HEK293T (cell line): ENCODE measurements around the gene MED29.

Experiments used
- CTCF ChIA-PET: fragments of 350-600 bp; formaldehyde crosslinking; extraction: SDS; loops from one replicate; lab custom pipeline; 2021; ENCODE audit warnings: antibody characterized with exemption, inconsistent platforms; lab: Yijun Ruan, JAX
- POLR2A ChIA-PET: fragments of 350-600 bp; formaldehyde crosslinking; extraction: SDS; loops from one replicate; lab custom pipeline; 2020; ENCODE audit warnings: antibody characterized with exemption, inconsistent platforms; lab: Yijun Ruan, JAX
- DNase-seq: peaks from one replicate; pipeline ENCODE4 v3.0.0; 2012; ENCODE audit warnings: mixed read lengths; ENCODE audit errors: extremely low spot score
- ARNT ChIP-seq: fragments of 450-650 bp; IDR thresholded peaks from 2 replicates; pipeline ENCODE4 v1.6.1; 2017; ENCODE audit warnings: mild to moderate bottlenecking
- BHLHE40 ChIP-seq: fragments of 450-650 bp; IDR thresholded peaks from 2 replicates; pipeline ENCODE4 v1.6.1; 2016; ENCODE audit warnings: mild to moderate bottlenecking, moderate library complexity, borderline replicate concordance
- CTBP1 ChIP-seq: fragments of 450-650 bp; IDR thresholded peaks from 2 replicates; pipeline ENCODE4 v1.6.1; 2016; ENCODE audit warnings: borderline replicate concordance
- ELF4 ChIP-seq: fragments of 450-650 bp; IDR thresholded peaks from 2 replicates; pipeline ENCODE4 v1.6.1; 2017; ENCODE audit warnings: antibody characterized with exemption
- FOXA1 ChIP-seq: fragments of 450-650 bp; IDR thresholded peaks from 2 replicates; pipeline ENCODE4 v1.6.1; 2016; ENCODE audit warnings: mild to moderate bottlenecking
- FOXK2 ChIP-seq: fragments of 450-650 bp; IDR thresholded peaks from 2 replicates; pipeline ENCODE4 v1.6.1; 2016; ENCODE audit warnings: mild to moderate bottlenecking
- FOXM1 ChIP-seq: fragments of 450-650 bp; IDR thresholded peaks from 2 replicates; pipeline ENCODE4 v1.6.1; 2017; ENCODE audit warnings: mild to moderate bottlenecking, borderline replicate concordance
- HDGF ChIP-seq: fragments of 450-650 bp; IDR thresholded peaks from 2 replicates; pipeline ENCODE4 v1.6.1; 2017; ENCODE audit warnings: antibody characterized with exemption, borderline replicate concordance
- L3MBTL2 ChIP-seq: fragments of 450-650 bp; conservative IDR thresholded peaks from 2 replicates; pipeline ENCODE4 v1.6.1; 2016; ENCODE audit warnings: mild to moderate bottlenecking
- LEF1 ChIP-seq: fragments of 450-650 bp; IDR thresholded peaks from 2 replicates; pipeline ENCODE4 v1.6.1; 2017; ENCODE audit warnings: mild to moderate bottlenecking, borderline replicate concordance
- NFRKB ChIP-seq: fragments of 450-650 bp; IDR thresholded peaks from 2 replicates; pipeline ENCODE4 v1.6.1; 2016; ENCODE audit warnings: mild to moderate bottlenecking, moderate library complexity
- SP1 ChIP-seq: fragments of 450-650 bp; IDR thresholded peaks from 2 replicates; pipeline ENCODE4 v1.6.1; 2017
- SUZ12 ChIP-seq: fragments of 450-650 bp; IDR thresholded peaks from 2 replicates; pipeline ENCODE4 v1.6.1; 2016; ENCODE audit warnings: mild to moderate bottlenecking
- TARDBP ChIP-seq: fragments of 450-650 bp; IDR thresholded peaks from 2 replicates; pipeline ENCODE4 v1.6.1; 2016
- ZNF384 ChIP-seq: fragments of 450-650 bp; IDR thresholded peaks from 2 replicates; pipeline ENCODE4 v1.6.1; 2016
- TF ChIP-seq, protein P1 (sequence below): fragments of 450-650 bp; IDR thresholded peaks from 2 replicates; pipeline ENCODE4 v1.6.1; 2016

MED29 gene

DNA sequence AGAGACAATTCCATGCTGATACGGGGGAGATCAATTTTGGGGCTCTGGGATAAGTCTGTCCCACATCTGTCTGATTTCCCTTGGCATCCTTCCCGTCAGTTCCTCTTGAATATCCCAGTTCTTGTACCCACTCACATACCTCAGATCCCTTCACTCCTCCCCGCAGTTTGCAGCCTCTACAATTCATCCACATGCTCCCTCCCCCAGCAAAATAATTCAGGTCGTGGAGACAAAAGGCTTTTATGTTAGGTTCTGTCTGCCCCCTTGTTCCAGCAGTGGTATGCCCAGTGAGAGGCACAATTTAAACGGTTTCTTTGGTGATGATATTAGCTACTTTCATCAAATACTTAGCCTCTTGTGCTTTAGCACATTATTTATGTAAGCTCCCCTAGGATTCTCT, 35.0 kb downstream of the MED29 start:
- POLR2A ChIA-PET = interaction anchor here (0.8 to 2.4 kb wide), 2 partner anchors 10 to 35 kb away, joined by 3 to 52 read pairs; partner anchors contain the start of genes MED29, PAF1 and RPS16
- DNase-seq = no peak
- TF ChIP-seq FOXM1 (no peak), SUZ12 (no peak), CTBP1 (no peak), ARNT (no peak), ZNF384 (no peak), SP1 (no peak), TARDBP (no peak), FOXA1 (no peak), LEF1 (no peak), HDGF (no peak), ELF4 (no peak), BHLHE40 (no peak), NFRKB (no peak), FOXK2 (no peak), L3MBTL2 (no peak)
- TF ChIP-seq, protein P1, sequence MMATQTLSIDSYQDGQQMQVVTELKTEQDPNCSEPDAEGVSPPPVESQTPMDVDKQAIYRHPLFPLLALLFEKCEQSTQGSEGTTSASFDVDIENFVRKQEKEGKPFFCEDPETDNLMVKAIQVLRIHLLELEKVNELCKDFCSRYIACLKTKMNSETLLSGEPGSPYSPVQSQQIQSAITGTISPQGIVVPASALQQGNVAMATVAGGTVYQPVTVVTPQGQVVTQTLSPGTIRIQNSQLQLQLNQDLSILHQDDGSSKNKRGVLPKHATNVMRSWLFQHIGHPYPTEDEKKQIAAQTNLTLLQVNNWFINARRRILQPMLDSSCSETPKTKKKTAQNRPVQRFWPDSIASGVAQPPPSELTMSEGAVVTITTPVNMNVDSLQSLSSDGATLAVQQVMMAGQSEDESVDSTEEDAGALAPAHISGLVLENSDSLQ = no peak

GRCh38 chr19:39427707-39428106, 36.5 kb downstream of the MED29 start:
- ChIA-PET POLR2A (interaction anchor here (0.5 to 2.4 kb wide), 4 partner anchors 8 to 437 kb away, joined by 3 to 52 read pairs (median 3); partner anchors contain the start of genes RPS16, SUPT5H and TIMM50), CTCF (interaction anchor here (1.4 kb wide), 1 partner anchor 13 kb away, joined by 3 read pairs; no protein-coding TSS in a partner anchor)
- no peak for DNase-seq
- no peak for TF ChIP-seq L3MBTL2

More for the DNA sequence above, 35.0 kb downstream of the MED29 start:
- CTCF ChIA-PET = no interaction called here

DNA sequence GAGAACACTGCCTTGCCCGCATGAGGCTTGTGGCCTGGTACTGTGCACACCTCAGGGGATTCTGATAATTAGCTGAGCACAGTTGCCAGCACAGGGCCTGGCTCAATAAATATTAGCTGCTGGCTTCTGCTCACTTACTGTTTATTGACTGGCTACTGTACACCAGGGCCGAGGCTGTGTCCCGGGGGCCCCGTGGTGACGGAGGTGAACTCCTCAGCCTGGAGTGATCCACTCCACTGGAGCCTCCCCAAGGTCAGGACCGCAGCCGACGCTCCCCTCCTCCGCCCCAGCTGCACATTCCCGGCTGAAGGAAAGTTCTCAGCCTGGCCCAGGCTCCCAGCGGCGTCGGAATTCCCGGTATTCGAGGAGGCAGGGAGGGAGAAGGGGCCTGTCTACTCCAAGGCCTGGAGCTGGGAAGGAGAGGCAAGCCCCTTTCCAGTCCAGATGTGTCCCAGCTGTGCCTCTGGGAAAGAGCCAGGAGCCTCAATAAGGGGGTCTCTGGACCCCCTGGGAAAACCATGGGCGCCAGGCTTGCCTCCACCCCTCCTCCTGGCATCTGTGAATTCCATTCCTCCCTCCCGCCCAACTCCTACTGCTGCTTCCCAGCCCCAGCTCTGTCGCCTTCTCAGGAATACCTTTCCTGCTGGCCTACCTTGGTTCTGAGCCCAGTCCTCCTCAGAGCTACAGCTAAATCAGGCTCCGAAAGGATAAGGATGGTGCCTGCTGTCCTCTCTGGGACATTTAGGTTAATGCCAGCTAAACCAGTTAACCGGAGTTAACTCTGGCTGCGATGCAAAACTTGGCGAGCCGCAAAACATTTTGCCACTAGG, 37.3 kb downstream of the MED29 start:
- TF ChIP-seq FOXK2 (no peak), ARNT (no peak), SUZ12 (no peak), FOXM1 (no peak), NFRKB (no peak), LEF1 (no peak), BHLHE40 (no peak), TARDBP (no peak)
- ChIA-PET POLR2A (interaction anchor here (0.8 to 2.4 kb wide), 4 partner anchors 7 to 52 kb away, joined by 3 to 52 read pairs (median 4); partner anchors contain the start of genes MED29, PAF1, RPS16 and TIMM50), CTCF (interaction anchor here (0.6 to 1.4 kb wide), 5 partner anchors 12 to 760 kb away, joined by 3 to 10 read pairs (median 3); partner anchors contain the start of genes EID2B, MRPS12 and SARS2)
- no peak for DNase-seq

GRCh38 chr19:39430675-39431593, 39.8 kb downstream of the MED29 start:
- TF ChIP-seq TARDBP = no peak
- TF ChIP-seq NFRKB = no peak
- TF ChIP-seq, protein P1 = no peak
- TF ChIP-seq ELF4 = no peak
- TF ChIP-seq FOXK2 = no peak
- no peak for TF ChIP-seq FOXM1
- no peak for TF ChIP-seq BHLHE40
- CTCF ChIA-PET = interaction anchor here (1.2 kb wide), 1 partner anchor 33 kb away, joined by 3 read pairs; no protein-coding TSS in a partner anchor
- POLR2A ChIA-PET = no interaction called here
- DNase-seq = no peak

DNA sequence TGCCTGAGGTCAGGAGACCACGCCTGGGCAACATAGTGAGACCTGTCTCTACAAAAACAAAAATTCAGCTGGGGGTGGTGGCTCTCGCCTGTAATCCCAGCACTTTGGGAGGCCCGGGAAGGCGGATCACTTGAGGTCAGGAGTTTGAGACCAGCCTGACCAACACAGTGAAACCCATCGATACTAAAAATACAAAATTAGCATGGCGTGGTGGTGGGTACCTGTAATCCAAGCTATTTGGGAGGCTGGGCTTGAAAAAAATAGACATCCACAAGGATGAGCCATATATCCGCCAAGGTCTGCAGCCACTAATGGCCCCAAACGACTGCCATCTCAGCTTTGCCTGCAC, 41.5 kb downstream of the MED29 start:
- DNase-seq = no peak
- ChIA-PET POLR2A (interaction anchor here (1.2 to 2.5 kb wide), 3 partner anchors 9 to 18 kb away, joined by 3 to 9 read pairs (median 6); no protein-coding TSS in a partner anchor), CTCF (no interaction called here)
- TF ChIP-seq ELF4 = 0 out of 2 replicates have a peak, but pooled peaks have one; percentile 27
- no peak for TF ChIP-seq L3MBTL2

DNA sequence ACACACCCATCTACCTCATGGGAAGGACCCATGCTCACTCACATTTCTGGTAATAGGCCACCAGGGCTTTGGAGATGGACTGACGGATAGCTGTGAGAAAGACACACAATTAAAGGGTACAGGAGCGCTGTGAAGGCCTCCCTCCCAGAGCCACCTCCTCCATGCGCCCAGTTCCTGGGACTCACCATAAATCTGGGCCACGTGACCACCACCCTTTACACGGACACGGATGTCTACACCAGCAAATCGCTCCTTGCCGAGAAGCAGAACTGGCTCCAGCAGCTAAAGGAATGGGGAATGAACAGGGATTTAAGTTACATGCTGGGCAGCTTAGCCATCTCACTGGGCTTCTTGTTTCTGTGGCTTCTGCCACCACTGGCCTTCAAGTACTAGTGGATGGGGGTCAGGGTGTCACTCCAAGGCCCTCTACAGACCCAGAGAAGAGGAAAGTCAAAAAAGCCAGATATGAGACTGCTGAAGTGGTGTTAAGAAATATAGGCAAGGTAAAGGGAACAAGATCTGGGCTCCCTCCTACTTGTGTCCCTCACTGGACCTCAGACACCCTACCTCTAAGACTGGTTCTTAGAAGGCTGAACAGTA, 42.4 kb downstream of the MED29 start:
- ChIA-PET CTCF (no interaction called here), POLR2A (interaction anchor here (0.7 to 2.5 kb wide), 6 partner anchors 10 to 53 kb away, joined by 3 to 9 read pairs (median 3); partner anchors contain the start of gene SUPT5H)

More for the DNA sequence above, 42.4 kb downstream of the MED29 start:
- no peak for DNase-seq
- TF ChIP-seq ZNF384 (no peak), ELF4 (no peak), FOXM1 (no peak), SUZ12 (no peak), LEF1 (no peak), L3MBTL2 (no peak), FOXA1 (no peak), FOXK2 (no peak), CTBP1 (no peak)
- TF ChIP-seq, protein P1 = no peak
